Activated CD4-positive, alpha-beta memory T cell treated with anti-CD3 and anti-CD28 coated beads for 36 hours (primary cell): Measurements from ENCODE around the gene SLAIN1. TPM values are rescaled to one million over a fixed set of nuclear protein-coding genes. Genes with fewer than 3 reads are reported as not detected.
A peak's percentile ranks its signal among the peaks of the same experiment; 100 is the strongest.

Source experiments
- CTCF ChIA-PET: fragments of 350-600 bp; sonication (Branson Sonifier 250); formaldehyde crosslinking; loops from one replicate; lab custom pipeline; 2021; ENCODE audit warnings: antibody characterized with exemption, inconsistent platforms; lab: Charles Lee
- POLR2A ChIA-PET: fragments of 350-600 bp; sonication (Branson Sonifier 250); formaldehyde crosslinking; loops from one replicate; lab custom pipeline; 2021; ENCODE audit warnings: antibody characterized with exemption; lab: Charles Lee
- DNase-seq: peaks from one replicate; pipeline ENCODE4 v3.0.0-alpha.2; 2020
- H3K27ac Mint-ChIP-seq: one replicate; pipeline ENCODE4 v1.8.0; 2021; ENCODE audit warnings: mixed read lengths
- H3K27me3 Mint-ChIP-seq: one replicate; pipeline ENCODE4 v1.8.0; 2021; ENCODE audit warnings: mixed read lengths
- H3K36me3 Mint-ChIP-seq: one replicate; pipeline ENCODE4 v1.8.0; 2021; ENCODE audit warnings: mixed read lengths
- H3K4me1 Mint-ChIP-seq: one replicate; pipeline ENCODE4 v1.8.0; 2021; ENCODE audit warnings: low read depth, mixed read lengths
- H3K4me3 Mint-ChIP-seq: one replicate; pipeline ENCODE4 v1.8.0; 2021; ENCODE audit warnings: mild to moderate bottlenecking, mixed read lengths
- H3K9me3 Mint-ChIP-seq: one replicate; pipeline ENCODE4 v1.8.0; 2021; ENCODE audit warnings: mixed read lengths
- intact Hi-C: fragments of 100-400 bp; cut with micrococcal nuclease; formaldehyde crosslinking; loops from one replicate; pipeline ENCODE4 v1.15.1; 2023
- total RNA-seq, 2 experiments: library from RNA; stranded (reverse); gene quantifications; one replicate each; pipeline ENCODE4 v1.2.3, GENCODE V29; 2021

The SLAIN1 gene
- total RNA-seq, 2 experiments from 2014 or later, result 21.8 to 25.8 TPM

DNA sequence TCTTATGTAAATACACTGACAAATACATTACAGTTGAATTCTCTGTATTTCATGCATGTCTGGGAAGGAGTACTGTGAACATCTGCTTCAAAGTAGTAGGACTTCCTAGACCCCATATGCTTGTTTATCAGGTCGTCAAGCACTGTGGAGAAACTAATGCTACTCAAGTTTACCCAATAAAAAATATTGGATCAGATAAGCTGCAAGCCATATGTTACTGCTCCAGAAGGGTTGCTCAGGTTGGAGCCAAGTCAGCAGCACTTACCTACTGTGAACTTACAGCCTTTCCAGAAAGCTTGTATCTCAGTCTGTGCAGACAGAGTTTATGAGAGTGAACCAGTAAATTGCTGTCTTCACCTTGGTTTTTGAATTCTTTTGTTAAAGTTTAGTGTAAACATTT is 36.2 kb downstream of the SLAIN1 start:
- POLR2A ChIA-PET, result no interaction called here
- intact Hi-C loops, result loop anchor here (10.0 kb wide), 2 partner anchors 219 to 709 kb away; partner anchors contain the start of gene FBXL3
- H3K36me3 Mint-ChIP-seq, result peaks cover 8% of the 10 kb centered on the region
- H3K4me3 Mint-ChIP-seq, result no peak overlapping the region
- CTCF ChIA-PET, result interaction anchor here (0.9 kb wide), 1 partner anchor 141 kb away, joined by 4 read pairs; no protein-coding TSS in a partner anchor
- peaks cover 20% of the 10 kb centered on the region for H3K4me1 Mint-ChIP-seq
- H3K27ac Mint-ChIP-seq, result no peak overlapping the region
- H3K27me3 Mint-ChIP-seq, result no peaks in the 10 kb centered on the region
- H3K9me3 Mint-ChIP-seq, result no peaks in the 10 kb centered on the region
- no peak for DNase-seq

DNA sequence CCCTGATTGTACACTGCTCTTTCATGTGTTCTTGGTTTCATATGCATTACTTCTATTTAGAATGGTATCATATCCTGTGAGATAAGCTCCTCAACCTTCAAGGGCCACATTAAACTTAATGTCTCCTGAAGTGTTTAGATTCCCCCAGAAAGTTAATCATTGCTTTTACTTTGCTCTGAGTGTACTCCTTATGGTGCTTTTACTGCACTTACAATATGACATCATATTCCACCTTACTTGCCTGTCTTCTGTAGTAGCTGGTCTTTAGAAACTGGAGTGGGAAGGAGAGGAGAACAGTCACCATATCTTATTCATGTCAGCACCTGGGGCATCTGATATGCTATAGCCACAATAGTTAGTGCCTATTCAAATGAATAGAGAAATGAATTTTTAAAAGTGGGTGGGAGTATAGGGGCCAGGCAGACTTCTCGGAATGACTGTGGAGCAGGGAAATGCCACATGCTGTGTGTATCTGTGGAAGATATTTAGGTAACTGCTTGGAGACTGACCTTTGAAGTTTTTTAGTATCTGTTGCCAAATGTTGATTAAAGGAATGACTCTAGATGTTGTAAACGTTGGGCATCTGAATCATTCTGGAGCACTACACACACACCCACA is 40.2 kb downstream of the SLAIN1 start:
- peak; percentile 54 for DNase-seq
- Mint-ChIP-seq H3K36me3 (peaks cover under 1% of the 10 kb centered on the region), H3K4me1 (peaks cover 17% of the 10 kb centered on the region), H3K4me3 (no peak overlapping the region), H3K9me3 (no peaks in the 10 kb centered on the region), H3K27me3 (no peaks in the 10 kb centered on the region), H3K27ac (no peak overlapping the region)
- ChIA-PET POLR2A (interaction anchor here (0.8 to 2.0 kb wide), 2 partner anchors 18 to 22 kb away, joined by 3 to 10 read pairs; no protein-coding TSS in a partner anchor), CTCF (interaction anchor here (1.0 to 2.3 kb wide), 2 partner anchors 40 to 144 kb away, joined by 3 to 6 read pairs; partner anchors contain the start of gene SLAIN1)
- intact Hi-C loops, result loop anchor here (1.0 to 10.0 kb wide), 6 partner anchors 13 to 713 kb away; partner anchors contain the start of genes FBXL3 and MYCBP2

DNA sequence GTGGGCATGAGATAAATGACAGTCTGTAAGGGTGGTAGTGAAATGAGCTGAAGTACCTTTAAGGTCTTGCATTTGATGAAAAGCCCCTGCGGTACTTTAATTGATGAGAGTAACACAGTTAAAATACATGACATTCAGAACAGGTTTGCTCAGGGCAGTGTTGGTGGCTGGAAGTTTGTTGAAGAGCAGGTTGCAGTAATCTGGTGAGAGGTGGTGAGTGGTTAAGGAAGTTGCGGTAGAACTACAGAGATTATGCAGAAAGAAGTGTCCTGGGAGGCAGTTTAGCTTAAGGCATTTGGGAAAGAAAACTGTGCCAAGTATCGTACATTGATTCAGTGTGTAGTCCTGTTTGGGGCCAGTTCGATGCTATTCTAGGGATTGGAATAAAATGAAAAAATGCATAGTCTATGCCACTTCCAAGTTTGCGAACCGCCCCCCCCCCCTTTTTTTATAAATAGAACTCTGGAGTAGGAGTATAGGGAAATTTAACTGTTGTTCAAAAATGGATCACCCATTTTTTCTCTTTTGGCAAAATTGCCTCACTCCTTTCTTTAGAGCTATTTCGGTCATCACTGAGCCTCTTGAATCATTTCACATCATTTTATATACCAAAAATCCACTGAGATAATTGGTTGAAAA is 42.7 kb downstream of the SLAIN1 start:
- no peak overlapping the region for H3K27ac Mint-ChIP-seq
- peaks cover 3% of the 10 kb centered on the region for H3K36me3 Mint-ChIP-seq
- intact Hi-C loops, result no loop called here
- no peaks in the 10 kb centered on the region for H3K9me3 Mint-ChIP-seq
- no peaks in the 10 kb centered on the region for H3K27me3 Mint-ChIP-seq
- no peak for DNase-seq
- peaks cover 19% of the 10 kb centered on the region for H3K4me1 Mint-ChIP-seq
- ChIA-PET POLR2A (interaction anchor here (0.5 to 1.1 kb wide), 2 partner anchors 15 to 262 kb away, joined by 3 read pairs; no protein-coding TSS in a partner anchor), CTCF (no interaction called here)
- H3K4me3 Mint-ChIP-seq, result no peak overlapping the region

DNA sequence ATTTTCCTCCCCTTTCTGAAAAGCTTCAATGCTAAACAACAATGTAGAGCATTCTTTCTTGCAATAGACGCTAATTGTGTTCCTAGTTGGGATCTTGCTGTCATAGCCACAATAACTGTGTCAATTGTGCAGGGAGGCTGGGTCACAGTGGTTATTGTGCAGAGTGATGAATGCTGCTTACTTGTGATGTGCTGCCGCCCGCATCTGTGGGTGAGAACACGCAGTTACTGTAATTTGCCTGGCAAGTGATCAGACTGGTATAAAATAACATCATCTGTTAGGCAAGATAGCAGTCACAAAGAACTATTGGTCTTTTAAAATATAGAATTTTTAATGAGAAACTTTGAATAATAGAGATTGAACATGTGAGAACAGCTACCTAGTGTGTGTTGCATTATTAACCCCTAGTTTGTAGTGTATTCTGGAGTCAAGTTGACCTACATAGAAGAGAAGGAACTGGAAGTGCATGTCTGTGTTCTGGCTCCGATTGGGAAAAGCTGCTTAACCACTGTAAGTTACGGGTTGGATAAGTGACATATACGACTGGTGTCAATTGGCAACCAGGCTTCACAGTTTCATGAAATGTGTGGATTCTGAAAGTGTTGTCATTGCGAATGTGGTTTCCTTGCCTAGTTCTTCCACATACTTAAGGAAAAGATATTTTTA is 43.6 kb downstream of the SLAIN1 start:
- POLR2A ChIA-PET, result interaction anchor here (1.1 kb wide), 1 partner anchor 16 kb away, joined by 3 read pairs; no protein-coding TSS in a partner anchor
- CTCF ChIA-PET, result interaction anchor here (0.6 to 1.9 kb wide), 2 partner anchors 12 to 148 kb away, joined by 3 to 6 read pairs; no protein-coding TSS in a partner anchor

DNA sequence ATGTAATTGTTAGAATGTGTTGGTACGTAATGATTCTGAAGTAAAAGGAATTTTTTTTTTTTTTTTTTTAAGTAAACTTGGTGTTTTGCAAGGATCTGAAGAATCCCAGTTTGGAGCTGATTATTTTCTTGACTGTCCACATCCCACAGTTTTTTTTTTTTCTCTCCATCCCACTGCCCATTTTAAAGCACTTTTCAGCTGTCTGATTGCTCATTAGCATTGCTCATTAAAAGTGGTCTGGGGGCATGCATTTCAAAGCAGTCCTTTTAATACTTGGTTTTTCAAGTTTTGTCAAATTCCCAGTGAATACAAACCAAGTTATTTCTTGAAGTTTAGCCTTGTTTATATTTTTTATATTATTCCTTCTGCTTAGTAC is 44.1 kb downstream of the SLAIN1 start:
- CTCF ChIA-PET, result interaction anchor here (0.6 to 1.9 kb wide), 3 partner anchors 9 to 149 kb away, joined by 3 to 6 read pairs (median 4); no protein-coding TSS in a partner anchor
- Mint-ChIP-seq H3K4me3 (no peak overlapping the region), H3K27me3 (no peaks in the 10 kb centered on the region), H3K36me3 (peaks cover 6% of the 10 kb centered on the region), H3K27ac (no peak overlapping the region), H3K4me1 (peaks cover 24% of the 10 kb centered on the region), H3K9me3 (no peaks in the 10 kb centered on the region)
- intact Hi-C loops, result no loop called here
- no peak for DNase-seq
- POLR2A ChIA-PET, result no interaction called here

More for the DNA sequence above, 43.6 kb downstream of the SLAIN1 start:
- Mint-ChIP-seq H3K4me1 (peaks cover 24% of the 10 kb centered on the region), H3K27ac (no peak overlapping the region), H3K27me3 (no peaks in the 10 kb centered on the region), H3K9me3 (no peaks in the 10 kb centered on the region), H3K4me3 (no peak overlapping the region), H3K36me3 (peaks cover 6% of the 10 kb centered on the region)
- DNase-seq, result no peak
- intact Hi-C loops, result no loop called here

DNA sequence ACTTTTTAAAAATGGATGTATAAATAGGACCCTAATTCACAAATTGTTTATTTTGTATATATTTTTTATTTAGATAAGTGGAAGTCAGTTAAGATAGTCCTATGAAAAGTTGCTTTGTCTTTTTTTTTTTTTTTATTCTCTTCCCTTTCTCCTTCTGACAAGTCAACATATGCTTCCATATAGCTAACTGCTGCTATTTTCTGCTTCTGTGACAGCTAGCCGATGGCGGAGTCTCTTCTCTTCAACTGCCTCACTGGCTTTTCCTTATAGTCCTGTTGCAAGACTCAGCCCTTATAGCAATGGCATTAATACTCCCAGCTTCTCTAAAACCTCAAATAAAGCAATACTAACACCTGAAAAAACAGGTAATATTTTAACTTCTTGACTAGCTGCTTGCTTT is 45.3 kb downstream of the SLAIN1 start:
- no peak overlapping the region for H3K4me3 Mint-ChIP-seq

DNA sequence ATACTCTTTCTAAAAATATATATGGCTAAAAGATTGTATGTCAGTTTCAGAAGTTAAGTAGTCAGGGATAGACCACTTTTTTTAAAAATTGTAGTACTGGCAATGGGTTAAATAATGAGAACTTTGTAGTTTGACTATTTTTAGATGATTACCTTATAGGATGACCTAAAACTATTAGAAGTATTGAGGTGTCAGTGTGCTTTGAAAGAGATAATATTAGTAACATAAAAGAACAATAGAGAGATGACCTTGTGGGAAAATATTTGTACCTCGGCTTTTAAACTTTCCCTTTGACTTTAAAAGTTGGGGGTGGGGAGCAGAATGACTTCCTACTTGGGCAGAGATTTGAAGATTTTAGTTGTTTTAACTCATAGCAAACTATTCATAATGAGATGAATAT is 48.3 kb downstream of the SLAIN1 start:
- intact Hi-C loops, result no loop called here
- Mint-ChIP-seq H3K27ac (no peak overlapping the region), H3K27me3 (no peaks in the 10 kb centered on the region), H3K9me3 (no peaks in the 10 kb centered on the region), H3K4me1 (peaks cover 14% of the 10 kb centered on the region), H3K36me3 (peaks cover 8% of the 10 kb centered on the region), H3K4me3 (no peak overlapping the region)
- DNase-seq, result no peak
- CTCF ChIA-PET, result interaction anchor here (0.7 kb wide), 1 partner anchor 153 kb away, joined by 3 read pairs; no protein-coding TSS in a partner anchor
- POLR2A ChIA-PET, result no interaction called here

More for the DNA sequence above, 45.3 kb downstream of the SLAIN1 start:
- Mint-ChIP-seq H3K9me3 (no peaks in the 10 kb centered on the region), H3K27me3 (no peaks in the 10 kb centered on the region), H3K4me1 (peaks cover 24% of the 10 kb centered on the region), H3K36me3 (peaks cover 8% of the 10 kb centered on the region), H3K27ac (no peak overlapping the region)
- POLR2A ChIA-PET, result no interaction called here
- CTCF ChIA-PET, result interaction anchor here (1.0 kb wide), 1 partner anchor 8 kb away, joined by 4 read pairs; no protein-coding TSS in a partner anchor
- DNase-seq, result no peak
- intact Hi-C loops, result no loop called here

DNA sequence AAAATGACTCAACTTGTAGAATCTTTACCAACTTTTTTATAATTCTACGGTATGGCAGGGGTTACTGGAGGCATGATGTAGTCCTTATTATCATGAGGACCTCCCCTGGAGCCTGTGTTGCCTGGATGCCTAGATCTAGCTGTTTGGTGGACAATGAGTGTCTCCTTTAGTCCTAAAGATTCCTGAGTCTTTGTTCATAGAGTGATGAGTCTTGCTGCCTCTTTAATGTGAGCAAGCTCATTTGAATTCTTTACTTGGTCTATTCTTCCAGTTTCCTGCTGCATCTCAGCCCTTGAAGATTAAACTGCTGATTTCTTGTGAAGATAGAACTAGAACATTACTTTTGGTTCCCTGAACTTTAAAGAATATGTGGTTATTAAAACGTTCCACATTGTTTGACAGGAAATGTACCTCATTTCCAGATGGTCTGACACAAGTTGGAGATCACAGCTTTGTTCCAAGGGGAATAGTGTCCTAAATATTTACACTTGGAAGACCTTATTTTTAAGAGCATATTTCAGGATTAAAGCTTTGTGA is 51.9 kb downstream of the SLAIN1 start:
- Mint-ChIP-seq H3K36me3 (peaks cover 8% of the 10 kb centered on the region), H3K4me3 (no peak overlapping the region), H3K27me3 (no peaks in the 10 kb centered on the region), H3K27ac (no peak overlapping the region), H3K4me1 (peaks cover 20% of the 10 kb centered on the region), H3K9me3 (no peaks in the 10 kb centered on the region)
- CTCF ChIA-PET, result interaction anchor here (1.0 to 8.7 kb wide), 5 partner anchors 44 to 271 kb away, joined by 3 to 139 read pairs (median 3); partner anchors contain the start of gene SLAIN1
- no peak for DNase-seq
- intact Hi-C loops, result no loop called here
- POLR2A ChIA-PET, result no interaction called here

DNA sequence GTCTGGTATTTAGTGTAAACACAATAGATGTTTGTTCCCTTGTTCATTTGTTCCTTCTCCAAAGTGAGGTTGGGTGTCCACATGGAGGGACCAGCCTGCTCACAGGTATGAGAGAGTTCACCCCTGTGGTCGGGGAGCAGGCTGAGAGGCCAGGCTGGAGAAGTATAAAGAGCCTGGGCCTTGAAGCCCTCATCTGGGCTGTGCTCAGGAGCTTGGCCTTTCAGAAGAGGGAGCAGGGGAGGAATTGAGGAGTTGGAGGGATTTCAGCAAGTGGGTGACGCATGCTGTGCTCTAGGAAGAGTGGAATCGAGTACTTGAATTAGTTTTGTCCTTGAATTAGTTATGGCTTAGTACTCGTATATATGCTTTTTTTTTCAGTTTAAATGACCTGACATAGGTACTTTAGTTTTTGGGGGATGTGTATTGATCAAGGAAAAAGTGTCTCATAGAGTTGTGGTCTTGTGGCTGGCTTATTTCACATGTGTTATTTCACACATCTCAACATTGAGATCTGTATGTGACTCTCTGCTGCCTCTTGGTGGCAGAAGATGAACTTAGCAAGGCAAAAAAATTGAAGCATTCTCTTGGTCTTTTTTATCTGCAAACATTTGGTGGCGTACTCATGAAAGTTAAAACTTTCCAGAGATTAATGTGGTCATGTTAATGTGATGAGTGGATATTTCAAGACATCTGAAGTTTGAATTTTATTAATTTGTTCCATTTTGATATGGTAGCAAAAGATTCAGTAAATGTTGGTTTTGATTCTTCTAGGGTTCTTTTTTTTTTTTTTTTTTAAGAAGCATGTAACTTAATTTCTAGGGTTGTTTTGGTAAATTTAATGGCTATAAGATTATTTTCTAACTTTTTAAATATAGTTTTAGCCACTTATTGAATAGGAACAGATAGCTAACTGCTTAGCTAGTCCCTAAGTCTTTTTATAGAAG is 54.3 kb downstream of the SLAIN1 start:
- Mint-ChIP-seq H3K4me1 (peaks cover 13% of the 10 kb centered on the region), H3K36me3 (peaks cover 5% of the 10 kb centered on the region), H3K27me3 (no peaks in the 10 kb centered on the region), H3K4me3 (no peak overlapping the region), H3K9me3 (no peaks in the 10 kb centered on the region), H3K27ac (no peak overlapping the region)
- intact Hi-C loops, result loop anchor here (1.0 to 5.0 kb wide), 6 partner anchors 15 to 424 kb away; partner anchors contain the start of genes MYCBP2 and SLAIN1
- ChIA-PET POLR2A (no interaction called here), CTCF (interaction anchor here (0.5 to 8.7 kb wide), 15 partner anchors 10 to 451 kb away, joined by 3 to 139 read pairs (median 4); no protein-coding TSS in a partner anchor)
- DNase-seq, result peak; percentile 46

DNA sequence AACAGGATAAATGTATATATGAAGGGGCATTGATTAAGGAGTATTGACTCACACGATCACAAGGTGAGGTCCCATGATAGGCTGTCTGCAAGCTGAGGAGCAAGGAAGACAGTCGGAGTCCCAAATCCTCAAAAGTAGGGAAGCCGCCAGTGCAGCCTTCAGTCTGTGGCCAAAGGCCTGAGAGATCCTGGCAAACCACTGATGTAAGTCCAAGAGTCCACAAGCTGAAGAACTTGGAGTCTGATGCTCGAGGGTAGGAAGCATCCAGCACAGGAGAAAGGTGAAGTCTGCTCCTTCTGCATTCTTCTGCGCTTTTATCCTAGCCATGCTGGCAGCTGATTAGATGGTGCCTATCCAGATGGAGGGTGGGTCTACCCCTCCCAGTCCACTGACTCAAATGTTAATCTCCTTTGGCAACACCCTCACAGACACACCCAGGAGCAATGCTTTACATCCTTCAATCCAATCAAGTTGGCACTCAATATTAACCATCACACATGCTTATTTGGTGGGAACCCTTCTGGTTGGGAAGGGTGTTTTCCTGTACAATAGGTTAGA is 55.1 kb downstream of the SLAIN1 start:
- no peak for DNase-seq
- no peaks in the 10 kb centered on the region for H3K27me3 Mint-ChIP-seq
- H3K4me1 Mint-ChIP-seq, result peaks cover 13% of the 10 kb centered on the region
- intact Hi-C loops, result loop anchor here (1.0 to 5.0 kb wide), 3 partner anchors 159 to 425 kb away; partner anchors contain the start of gene MYCBP2
- no peak overlapping the region for H3K4me3 Mint-ChIP-seq
- H3K36me3 Mint-ChIP-seq, result peaks cover 4% of the 10 kb centered on the region
- CTCF ChIA-PET, result interaction anchor here (0.6 to 8.7 kb wide), 10 partner anchors 11 to 369 kb away, joined by 3 to 139 read pairs (median 4); no protein-coding TSS in a partner anchor
- no peak overlapping the region for H3K27ac Mint-ChIP-seq
- H3K9me3 Mint-ChIP-seq, result no peaks in the 10 kb centered on the region
- POLR2A ChIA-PET, result no interaction called here
